Measurements from ENCODE around the gene SURF4.

DNA sequence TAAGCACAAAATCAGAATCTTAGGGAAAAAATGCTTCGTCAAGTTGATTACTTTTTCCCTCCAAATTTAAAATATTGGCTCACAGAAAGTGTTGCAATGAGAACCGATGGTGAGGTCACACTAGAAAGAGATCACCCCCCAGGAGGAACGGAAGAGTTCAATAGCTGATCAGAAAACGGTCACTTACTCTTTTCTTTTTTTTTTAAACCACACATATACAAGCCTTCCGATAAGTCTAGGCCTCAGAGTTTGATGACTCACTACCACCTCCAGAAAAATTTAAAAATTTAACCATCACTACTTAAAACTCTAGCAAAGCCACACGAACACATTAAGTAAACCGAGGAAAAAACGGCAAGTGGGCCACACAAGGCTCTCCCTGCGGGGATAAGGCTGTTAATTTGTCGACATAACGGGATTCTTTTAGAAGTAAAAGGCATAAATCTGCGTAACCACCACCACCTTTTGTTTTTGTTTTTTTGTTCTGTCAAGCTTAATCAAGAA lies 1.2 kb downstream of the SURF4 start:
- TF ChIP-seq, protein P1, sequence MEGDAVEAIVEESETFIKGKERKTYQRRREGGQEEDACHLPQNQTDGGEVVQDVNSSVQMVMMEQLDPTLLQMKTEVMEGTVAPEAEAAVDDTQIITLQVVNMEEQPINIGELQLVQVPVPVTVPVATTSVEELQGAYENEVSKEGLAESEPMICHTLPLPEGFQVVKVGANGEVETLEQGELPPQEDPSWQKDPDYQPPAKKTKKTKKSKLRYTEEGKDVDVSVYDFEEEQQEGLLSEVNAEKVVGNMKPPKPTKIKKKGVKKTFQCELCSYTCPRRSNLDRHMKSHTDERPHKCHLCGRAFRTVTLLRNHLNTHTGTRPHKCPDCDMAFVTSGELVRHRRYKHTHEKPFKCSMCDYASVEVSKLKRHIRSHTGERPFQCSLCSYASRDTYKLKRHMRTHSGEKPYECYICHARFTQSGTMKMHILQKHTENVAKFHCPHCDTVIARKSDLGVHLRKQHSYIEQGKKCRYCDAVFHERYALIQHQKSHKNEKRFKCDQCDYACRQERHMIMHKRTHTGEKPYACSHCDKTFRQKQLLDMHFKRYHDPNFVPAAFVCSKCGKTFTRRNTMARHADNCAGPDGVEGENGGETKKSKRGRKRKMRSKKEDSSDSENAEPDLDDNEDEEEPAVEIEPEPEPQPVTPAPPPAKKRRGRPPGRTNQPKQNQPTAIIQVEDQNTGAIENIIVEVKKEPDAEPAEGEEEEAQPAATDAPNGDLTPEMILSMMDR (conservative IDR thresholded peaks at IDR 0.05; ENCODE audit: low read depth, low read length), result no peak
- no peak for TF ChIP-seq EZH2 (IDR thresholded peaks at IDR 0.05; ENCODE audit: borderline replicate concordance, low read depth, low read length, poor library complexity, severe bottlenecking)

Data from A673 (cell line).